K562 (cell line): ENCODE results near the gene ZFYVE28. TPM values are rescaled to one million over a fixed set of nuclear protein-coding genes. Genes with fewer than 3 reads are reported as not detected.

Source experiments
- HDAC1 ChIP-seq, 2 experiments: fragments of 450-650 bp; IDR thresholded peaks; 2 replicates each; pipeline ENCODE4 v1.6.1; 2016 to 2017; ENCODE audit warnings: inconsistent platforms in 1 of 2, mild to moderate bottlenecking in 1 of 2, moderate library complexity in 1 of 2
- MGA ChIP-seq: fragments of 450-650 bp; IDR thresholded peaks from 2 replicates; pipeline ENCODE4 v1.6.1; 2016; ENCODE audit warnings: mild to moderate bottlenecking, moderate library complexity
- polyA plus RNA-seq, 8 experiments: library from polyadenylated mRNA; depleted of rRNA in 4 of 8; stranded (reverse) in 5 of 8; unstranded in 3 of 8; fragments of >200 nt; fragmentation: Nextera tagmentation in 2 of 8; fragmentation: Illumina TruSeq in 1 of 8; extraction: Ambion mirVana in 2 of 8; extraction: Trizol in 1 of 8; gene quantifications; 2 replicates each; pipeline versions ENCODE4 v1.2.1 to v1.2.3, GENCODE V29; 2011 to 2014; ENCODE audit warnings: inconsistent platforms in 1 of 8, missing spikeins in 1 of 8
- total RNA-seq, 7 experiments: library from RNA; depleted of rRNA in 6 of 7; stranded (reverse); fragments of >200 nt in 6 of 7; fragmentation: Illumina TruSeq in 2 of 7; extraction: Trizol in 2 of 7; gene quantifications; 2 replicates each; pipeline versions ENCODE4 v1.2.1 to v1.2.3, GENCODE V29; 2011 to 2021; ENCODE audit warnings: low replicate concordance in 1 of 7

Gene ZFYVE28
- total and polyA plus RNA-seq, 9 of the 15 experiments (the other 6 are each of a cell fraction or from before 2014, with no cell fraction given) = 1.3 to 24.8 (median 8.9) TPM

GRCh38 chr4:2461246-2461960 is 43.0 kb upstream of the ZFYVE28 start (continued):
- TF ChIP-seq MGA = no peak
- no peak for TF ChIP-seq HDAC1 (IDR thresholded peaks at IDR 0.05)
